SJCRH30 (cell line): ENCODE results near the gene NUPR1. TPM values are rescaled to one million over a fixed set of nuclear protein-coding genes. Genes with fewer than 3 reads are reported as not detected.
A peak's percentile ranks its signal among the peaks of the same experiment; 100 is the strongest.
"Not testable (repeated sequence)": the region's sequence is repeated elsewhere in the genome, so short reads cannot be mapped to it uniquely, and the experiment has no call there.

Source experiments
- DNase-seq, 2 experiments: peaks; one replicate each; pipeline ENCODE4 v3.0.0-alpha.2; 2015 to 2020
- H3K27ac ChIP-seq: fragments of 250-450 bp; sonication (Bioruptor Pico); 2 replicates; pipeline ENCODE4 v1.5.1; 2020; ENCODE audit warnings: mild to moderate bottlenecking, moderate library complexity
- H3K27me3 ChIP-seq: fragments of 250-450 bp; sonication (Bioruptor Pico); 2 replicates; pipeline ENCODE4 v1.5.1; 2020; ENCODE audit warnings: mild to moderate bottlenecking, moderate library complexity
- H3K36me3 ChIP-seq: fragments of 250-450 bp; sonication (Bioruptor Pico); 2 replicates; pipeline ENCODE4 v1.5.1; 2020; ENCODE audit warnings: mild to moderate bottlenecking, moderate library complexity
- H3K4me1 ChIP-seq: fragments of 250-450 bp; sonication (Bioruptor Pico); 2 replicates; pipeline ENCODE4 v1.5.1; 2020; ENCODE audit warnings: mild to moderate bottlenecking, moderate library complexity
- H3K4me3 ChIP-seq: fragments of 250-450 bp; sonication (Bioruptor Pico); 2 replicates; pipeline ENCODE4 v1.5.1; 2020; ENCODE audit warnings: mild to moderate bottlenecking, moderate library complexity
- H3K9me3 ChIP-seq: fragments of 250-450 bp; sonication (Bioruptor Pico); replicated peaks from 2 replicates; pipeline ENCODE4 v1.5.1; 2020; ENCODE audit warnings: mild to moderate bottlenecking, moderate library complexity
- total RNA-seq: library from RNA; depleted of rRNA; stranded (reverse); fragments of >200 nt; shearing (Covaris generic); gene quantifications from 2 replicates; pipeline ENCODE4 v1.2.3, GENCODE V29; 2014

Gene NUPR1
- total RNA-seq, 1 experiment from 2014 or later = not detected

DNA sequence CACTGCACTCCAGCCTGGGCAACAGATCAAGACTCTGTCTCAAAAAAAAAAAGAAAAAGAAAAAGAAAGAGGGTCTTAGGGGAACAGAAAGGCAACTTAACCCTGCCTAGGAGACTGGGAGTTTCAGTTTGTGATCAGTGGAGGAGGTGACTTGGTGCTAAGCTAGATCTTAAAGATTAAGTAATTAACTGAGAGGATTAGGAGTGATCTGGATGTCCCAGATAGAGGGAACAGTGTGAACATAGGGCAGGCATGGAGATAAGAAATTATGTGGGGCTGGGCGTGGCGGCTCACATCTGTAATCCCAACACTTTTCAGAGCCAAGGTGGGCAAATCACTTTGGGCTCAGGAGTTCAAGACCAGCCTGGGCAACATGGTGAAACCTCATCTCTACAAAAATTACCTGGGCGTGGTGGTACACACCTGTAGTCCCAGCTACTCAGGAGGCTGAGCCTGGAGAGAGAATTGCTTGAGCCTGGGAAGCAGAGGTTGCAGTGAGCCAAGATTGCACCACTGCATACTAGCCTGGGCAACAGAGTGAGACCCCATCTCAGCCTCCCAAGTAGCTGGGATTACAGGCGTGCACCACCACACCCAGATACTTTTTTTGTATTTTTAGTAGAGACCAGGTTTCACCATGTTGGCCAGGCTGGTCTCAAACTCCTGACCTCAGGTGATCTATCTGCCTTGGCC, 27.6 kb upstream of the NUPR1 start:
- H3K9me3 ChIP-seq, DNase-seq, H3K27me3 ChIP-seq, H3K27ac ChIP-seq, H3K36me3 ChIP-seq, H3K4me3 ChIP-seq, H3K4me1 ChIP-seq: not testable (repeated sequence)

DNA sequence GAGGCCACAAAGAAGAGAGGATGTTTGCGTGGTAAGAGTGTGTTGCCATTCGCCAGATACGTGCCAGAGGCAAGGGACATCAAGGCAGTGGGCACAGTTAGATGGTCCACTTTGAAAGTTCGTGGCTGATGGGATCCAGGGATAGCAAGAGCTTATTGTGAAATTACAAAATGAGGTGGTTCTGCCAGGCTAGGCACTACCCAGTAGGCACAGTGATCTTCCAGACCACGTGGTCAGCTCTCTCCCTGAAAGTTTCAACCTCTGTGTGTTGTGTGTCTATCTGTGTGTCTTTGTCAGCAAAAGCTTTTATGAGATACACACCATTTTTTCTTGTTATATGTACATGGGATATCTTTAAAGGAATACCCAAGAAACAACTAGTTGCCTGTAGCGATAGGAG, 24.4 kb upstream of the NUPR1 start:
- no peak overlapping the region for H3K4me3 ChIP-seq
- no peak overlapping the region for H3K27ac ChIP-seq
- H3K36me3 ChIP-seq = peaks cover 4% of the 10 kb centered on the region; the same call in 1 of the 2 replicates
- H3K4me1 ChIP-seq = no peaks in the 10 kb centered on the region
- no peak for DNase-seq
- no peaks in the 10 kb centered on the region for H3K27me3 ChIP-seq
- H3K9me3 ChIP-seq = no peaks in the 10 kb centered on the region

DNA sequence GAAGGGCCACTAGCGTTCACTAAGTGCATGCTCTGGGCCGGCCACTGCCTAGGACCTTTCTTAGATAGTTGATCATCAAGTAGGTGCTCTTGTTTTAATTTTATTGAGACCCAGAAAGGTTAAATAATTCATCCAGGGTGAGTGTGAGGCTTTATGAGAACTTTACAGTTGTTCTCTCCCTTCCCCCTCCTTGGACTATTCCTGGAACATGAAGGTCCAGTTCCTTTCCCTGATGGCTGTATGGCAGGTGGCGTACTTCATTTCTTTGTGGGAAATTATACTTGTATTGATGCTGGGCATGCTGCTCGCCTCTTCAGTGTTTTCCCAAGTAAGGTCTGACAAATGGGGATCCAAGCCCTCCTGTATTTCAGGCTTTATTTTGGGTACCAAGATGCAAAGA, 23.4 kb upstream of the NUPR1 start:
- no peak for DNase-seq
- Histone ChIP-seq H3K36me3 (peaks cover 4% of the 10 kb centered on the region; the same call in 1 of the 2 replicates), H3K27ac (no peak overlapping the region), H3K4me1 (no peaks in the 10 kb centered on the region; the same call in 1 of the 2 replicates), H3K4me3 (no peak overlapping the region), H3K9me3 (no peaks in the 10 kb centered on the region), H3K27me3 (no peaks in the 10 kb centered on the region)

DNA sequence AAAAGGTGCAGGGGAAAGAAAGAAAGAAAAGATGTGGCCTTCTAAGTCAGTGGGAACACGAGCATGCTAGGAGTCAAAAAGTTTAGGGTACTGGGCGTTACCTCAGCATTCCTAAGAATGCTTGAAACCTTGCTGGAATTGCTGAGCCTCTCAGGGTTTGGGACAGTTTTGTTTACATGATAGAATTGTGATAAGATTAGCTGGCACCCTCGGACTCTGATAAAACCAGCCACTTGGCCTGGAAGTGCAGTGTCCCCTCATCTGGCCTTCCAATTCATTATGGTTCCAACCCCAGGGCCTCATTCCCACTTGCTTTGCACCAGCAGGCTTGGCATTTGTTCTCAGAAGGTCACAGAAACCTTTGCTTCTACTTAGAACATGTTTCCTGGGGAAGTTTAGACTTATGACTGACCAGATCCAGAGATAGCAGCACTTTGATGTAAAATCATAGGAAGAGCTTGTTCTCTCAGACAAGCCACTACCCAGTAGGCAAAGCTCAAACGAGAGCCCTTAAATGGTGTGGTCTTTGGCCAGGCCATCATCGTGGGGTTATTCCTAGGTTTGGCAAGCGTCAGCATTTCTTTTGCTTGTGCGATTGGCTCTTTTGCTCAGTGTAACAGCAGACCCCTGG, 22.9 kb upstream of the NUPR1 start:
- H3K27me3 ChIP-seq = no peaks in the 10 kb centered on the region
- no peak overlapping the region for H3K27ac ChIP-seq
- no peaks in the 10 kb centered on the region; the same call in 1 of the 2 replicates for H3K4me1 ChIP-seq

DNA sequence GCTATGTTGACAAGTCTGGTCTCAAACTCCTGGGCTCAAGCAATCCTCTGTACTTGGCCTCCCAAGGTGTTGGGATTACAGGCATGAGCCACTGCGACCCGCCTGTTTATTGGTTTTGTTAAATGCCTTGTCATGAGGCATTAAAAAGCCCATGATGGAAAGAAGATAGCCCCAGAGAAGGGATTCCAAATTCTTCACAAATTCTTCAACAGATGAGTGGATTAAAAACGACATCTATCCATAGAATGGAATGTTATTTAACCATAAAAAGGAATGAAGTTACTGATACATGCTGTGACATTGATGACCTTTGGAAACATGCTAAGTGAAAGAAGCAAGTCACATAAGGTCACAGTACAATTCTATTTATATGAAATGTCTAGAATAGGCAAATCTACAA, 19.7 kb upstream of the NUPR1 start:
- Histone ChIP-seq H3K36me3 (peaks cover 4% of the 10 kb centered on the region; the same call in 1 of the 2 replicates), H3K4me3 (no peak overlapping the region), H3K9me3 (no peaks in the 10 kb centered on the region), H3K27me3 (no peaks in the 10 kb centered on the region), H3K27ac (no peak overlapping the region), H3K4me1 (no peaks in the 10 kb centered on the region; the same call in 1 of the 2 replicates)
- no peak for DNase-seq

More for the DNA sequence above, 22.9 kb upstream of the NUPR1 start:
- H3K4me3 ChIP-seq = no peak overlapping the region
- peaks cover 4% of the 10 kb centered on the region; the same call in 1 of the 2 replicates for H3K36me3 ChIP-seq
- no peaks in the 10 kb centered on the region for H3K9me3 ChIP-seq
- no peak for DNase-seq

DNA sequence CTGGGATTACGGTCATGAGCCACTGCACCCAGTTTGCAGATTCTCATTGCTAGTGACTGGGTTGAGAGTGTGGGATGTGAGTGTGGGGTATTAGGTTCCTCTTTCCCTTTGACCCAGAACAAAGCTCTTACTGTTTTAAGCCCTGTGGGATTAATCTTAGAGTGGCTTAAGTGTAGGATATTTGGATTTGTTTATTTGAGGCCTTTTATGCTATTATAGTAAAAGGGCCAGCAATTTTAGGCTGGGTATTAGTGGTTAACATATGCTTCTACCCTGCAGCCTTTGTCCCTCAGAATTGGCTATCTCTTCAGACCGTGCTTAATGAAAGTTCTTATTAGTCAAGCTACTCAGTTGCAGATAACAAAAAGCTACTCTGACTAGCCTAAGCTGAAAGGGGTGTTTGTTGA, 18.1 kb upstream of the NUPR1 start:
- Histone ChIP-seq H3K27me3 (no peaks in the 10 kb centered on the region), H3K36me3 (peaks cover 4% of the 10 kb centered on the region; the same call in 1 of the 2 replicates), H3K9me3 (no peaks in the 10 kb centered on the region), H3K4me3 (no peak overlapping the region), H3K4me1 (no peaks in the 10 kb centered on the region; the same call in 1 of the 2 replicates), H3K27ac (no peak overlapping the region)
- peak; percentile 8 to 59 for DNase-seq

DNA sequence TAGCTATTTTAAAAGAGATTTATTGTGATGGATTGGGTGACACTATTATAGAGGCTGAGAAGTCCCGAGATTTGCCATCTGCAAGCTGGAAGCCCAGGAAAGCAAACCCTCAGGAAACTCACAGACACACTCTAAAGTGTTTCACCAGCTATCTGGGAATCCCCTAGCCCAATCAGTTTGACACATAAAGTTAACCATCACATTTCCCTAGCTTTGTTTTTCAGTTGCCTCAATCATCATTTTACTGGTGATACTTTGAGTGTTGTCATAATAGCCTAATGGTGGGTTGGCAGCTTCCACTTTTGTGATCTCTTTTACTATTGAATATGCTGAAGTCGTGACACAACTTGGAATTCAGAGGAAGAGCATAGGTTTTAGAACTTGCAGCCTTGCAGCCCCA, 16.8 kb upstream of the NUPR1 start:
- Histone ChIP-seq H3K4me1 (no peaks in the 10 kb centered on the region; the same call in 1 of the 2 replicates), H3K36me3 (peaks cover 4% of the 10 kb centered on the region; the same call in 1 of the 2 replicates), H3K27ac (no peak overlapping the region), H3K27me3 (no peaks in the 10 kb centered on the region), H3K4me3 (no peak overlapping the region), H3K9me3 (no peaks in the 10 kb centered on the region)
- DNase-seq = no peak

DNA sequence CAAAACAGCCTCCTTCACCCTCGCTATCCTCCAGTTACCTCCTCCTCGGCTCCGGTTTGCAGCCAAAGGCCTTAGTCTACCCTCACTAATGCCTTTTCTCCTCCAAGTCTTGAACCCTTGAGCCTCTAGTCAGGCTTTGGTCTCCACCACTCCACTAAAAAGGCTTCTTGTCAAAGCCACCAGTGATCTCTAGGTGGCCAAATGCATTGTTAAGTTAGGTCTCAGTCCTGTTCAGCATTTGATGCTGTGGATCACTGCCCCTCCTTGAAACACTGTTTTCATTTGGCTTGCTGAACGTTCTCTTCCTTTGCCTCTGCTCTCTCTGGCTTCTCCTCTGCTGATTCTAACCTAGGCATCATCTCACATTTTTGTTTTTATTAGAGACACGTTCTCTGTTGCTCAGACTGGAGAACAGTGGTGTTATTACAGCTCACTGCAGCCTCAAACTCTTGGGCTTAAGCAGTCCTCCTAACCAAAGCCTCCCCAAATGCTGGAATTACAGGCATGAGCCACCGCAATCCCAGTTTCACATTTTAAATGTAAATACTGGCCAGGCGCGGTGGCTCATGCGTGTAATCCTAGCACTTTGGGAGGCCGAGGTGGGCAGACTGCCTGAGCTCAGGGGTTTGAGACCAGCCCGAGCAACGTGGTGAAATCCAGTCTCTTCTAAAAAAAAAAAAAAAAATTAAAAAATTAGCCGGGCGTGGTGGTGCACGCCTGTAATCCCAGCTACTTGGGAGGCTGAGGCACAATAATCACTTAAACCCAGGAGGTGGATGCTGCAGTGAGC, 16.1 kb upstream of the NUPR1 start:
- H3K27me3 ChIP-seq = no peaks in the 10 kb centered on the region
- H3K4me3 ChIP-seq = peak overlapping the region; percentile 95
- no peak overlapping the region for H3K27ac ChIP-seq

DNA sequence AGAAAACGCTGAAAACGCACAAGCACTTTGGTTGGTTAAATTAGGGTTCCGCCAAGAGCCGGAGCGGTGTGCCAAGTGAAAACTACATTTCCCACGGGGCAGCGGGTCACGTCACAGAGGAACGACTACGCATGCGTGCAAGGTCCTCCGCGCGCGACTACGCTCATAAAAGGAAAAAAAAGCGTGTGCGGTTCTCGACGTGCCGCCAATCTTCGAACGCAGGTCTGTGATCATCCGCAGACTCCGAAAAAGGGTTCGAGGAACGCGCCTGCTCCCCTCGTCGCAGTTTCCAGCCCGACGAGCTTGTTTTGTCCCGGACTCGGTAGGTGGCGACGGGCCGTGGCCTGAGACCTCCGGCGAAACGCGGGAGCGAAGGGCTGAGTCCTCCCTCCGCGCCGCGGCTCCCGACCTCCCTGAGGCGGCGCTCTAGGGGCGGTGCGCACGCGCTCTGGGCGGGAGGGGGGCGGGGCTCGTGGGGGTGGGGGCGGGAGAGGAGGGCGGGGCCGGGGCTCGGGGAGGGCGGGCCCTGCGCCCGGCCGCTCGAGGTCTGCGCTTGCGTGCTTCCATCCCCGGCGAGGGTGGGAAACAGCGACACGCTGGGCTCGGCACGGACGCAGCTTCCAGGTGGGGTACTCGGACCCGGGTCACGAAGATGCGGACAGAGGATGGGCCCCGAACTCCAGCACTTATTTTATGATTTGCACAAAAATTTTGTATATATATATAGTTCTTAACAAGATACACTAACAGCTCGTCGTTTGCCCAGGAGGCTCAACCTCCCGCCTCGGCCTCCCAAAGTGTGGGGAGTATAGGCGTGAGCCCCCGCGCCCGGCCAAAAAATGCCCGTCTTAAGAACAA, 15.2 kb upstream of the NUPR1 start, which contains the start of gene SGF29:
SGF29 (plus strand) TSS at position 145 of the 858 bp plus-strand sequence. CDS start 27,150 bp downstream, outside the sequence.
- peak; percentile 86 to 93 for DNase-seq
- Histone ChIP-seq H3K36me3 (peaks cover 4% of the 10 kb centered on the region; the same call in 1 of the 2 replicates), H3K4me1 (no peaks in the 10 kb centered on the region; the same call in 1 of the 2 replicates), H3K9me3 (no peaks in the 10 kb centered on the region), H3K4me3 (peak within 1 kb of the TSS; percentile 95), H3K27ac (peak within 1 kb of the TSS; percentile 94), H3K27me3 (no peaks in the 10 kb centered on the region)

More for the DNA sequence above, 16.1 kb upstream of the NUPR1 start:
- H3K4me1 ChIP-seq = no peaks in the 10 kb centered on the region; the same call in 1 of the 2 replicates
- no peak for DNase-seq
- no peaks in the 10 kb centered on the region for H3K9me3 ChIP-seq
- H3K36me3 ChIP-seq = peaks cover 4% of the 10 kb centered on the region; the same call in 1 of the 2 replicates

DNA sequence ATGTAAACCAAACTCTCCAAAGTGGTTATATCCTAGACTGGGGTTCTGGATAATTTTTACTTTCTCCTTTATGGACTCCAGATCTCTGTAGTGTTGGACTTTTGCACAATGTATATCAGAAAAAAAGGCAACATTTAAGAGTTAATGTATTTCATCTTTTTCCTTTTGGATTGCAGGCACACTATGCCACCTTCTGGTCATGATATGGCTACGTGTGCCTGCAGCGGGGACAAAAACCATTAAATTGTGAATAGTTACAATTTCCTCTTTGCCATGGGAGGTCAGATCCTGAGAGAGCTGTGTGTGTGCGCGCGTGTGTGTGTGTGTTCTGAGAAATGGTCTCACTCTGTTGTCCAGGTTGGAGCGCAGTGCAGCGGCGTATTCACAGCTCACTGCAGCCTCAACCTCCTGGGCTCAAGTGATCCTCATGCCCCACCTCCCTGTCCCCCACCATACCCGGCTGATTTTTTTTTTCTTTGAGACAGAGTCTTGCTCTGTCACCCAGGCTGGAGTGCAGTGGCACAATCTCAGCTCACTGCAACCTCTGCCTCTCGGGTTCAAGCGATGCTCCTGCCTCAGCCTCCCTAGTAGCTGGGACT, 10.6 kb upstream of the NUPR1 start:
- Histone ChIP-seq H3K4me3 (no peak overlapping the region), H3K36me3 (no peaks in the 10 kb centered on the region), H3K27ac (no peak overlapping the region), H3K27me3 (no peaks in the 10 kb centered on the region; the same call in 1 of the 2 replicates), H3K4me1 (no peaks in the 10 kb centered on the region), H3K9me3 (no peaks in the 10 kb centered on the region)
- DNase-seq = no peak

DNA sequence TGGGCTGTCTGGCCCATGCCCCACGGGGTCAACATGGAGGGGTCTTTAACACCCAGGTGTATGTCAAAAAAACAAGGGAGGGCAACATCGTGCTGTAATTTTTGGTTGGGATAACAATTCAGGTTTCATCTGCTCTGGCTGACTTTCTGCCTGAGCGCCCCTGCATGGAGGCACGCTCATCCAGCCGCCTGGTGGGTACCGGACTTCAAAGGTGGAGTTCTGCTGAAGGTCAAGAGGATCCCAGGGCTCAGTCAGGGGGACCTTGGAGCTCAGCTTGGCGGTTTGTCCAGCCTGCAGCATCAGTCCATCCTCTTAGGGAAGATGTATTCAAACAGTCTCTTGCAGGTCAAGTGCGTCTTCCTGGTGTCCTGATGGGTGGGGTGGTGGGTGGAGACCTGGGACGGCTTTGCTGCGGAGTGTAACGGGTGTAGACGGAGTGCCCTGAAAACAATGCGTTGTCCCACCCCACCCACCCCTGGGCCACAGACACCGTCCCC, 9.6 kb upstream of the NUPR1 start:
- no peak overlapping the region for H3K27ac ChIP-seq
- H3K36me3 ChIP-seq = no peaks in the 10 kb centered on the region
- H3K9me3 ChIP-seq = no peaks in the 10 kb centered on the region
- no peak for DNase-seq
- H3K27me3 ChIP-seq = no peaks in the 10 kb centered on the region; the same call in 1 of the 2 replicates
- no peak overlapping the region for H3K4me3 ChIP-seq
- H3K4me1 ChIP-seq = no peaks in the 10 kb centered on the region

DNA sequence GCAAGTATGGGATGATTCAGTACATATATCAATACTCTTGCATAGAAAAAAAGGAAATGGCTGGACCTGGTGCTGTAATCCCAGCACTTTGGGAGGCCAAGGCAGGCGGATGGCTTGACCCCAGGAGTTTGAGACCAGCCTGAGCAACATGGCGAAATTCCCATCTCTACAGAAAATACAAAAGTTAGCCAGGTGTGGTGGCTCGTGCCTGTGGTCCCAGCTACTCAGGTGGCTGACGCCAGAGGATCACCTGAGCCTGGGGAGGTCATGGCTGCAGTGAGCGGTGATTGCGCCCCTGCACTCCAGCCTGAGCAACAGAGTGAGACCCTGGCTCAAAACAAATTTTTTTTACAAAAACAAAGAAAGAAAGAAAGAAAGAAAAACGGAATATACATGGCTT, 7.9 kb upstream of the NUPR1 start:
- Histone ChIP-seq H3K27me3 (no peaks in the 10 kb centered on the region; the same call in 1 of the 2 replicates), H3K9me3 (no peaks in the 10 kb centered on the region), H3K27ac (no peak overlapping the region), H3K36me3 (no peaks in the 10 kb centered on the region), H3K4me1 (no peaks in the 10 kb centered on the region), H3K4me3 (no peak overlapping the region)
- no peak for DNase-seq

DNA sequence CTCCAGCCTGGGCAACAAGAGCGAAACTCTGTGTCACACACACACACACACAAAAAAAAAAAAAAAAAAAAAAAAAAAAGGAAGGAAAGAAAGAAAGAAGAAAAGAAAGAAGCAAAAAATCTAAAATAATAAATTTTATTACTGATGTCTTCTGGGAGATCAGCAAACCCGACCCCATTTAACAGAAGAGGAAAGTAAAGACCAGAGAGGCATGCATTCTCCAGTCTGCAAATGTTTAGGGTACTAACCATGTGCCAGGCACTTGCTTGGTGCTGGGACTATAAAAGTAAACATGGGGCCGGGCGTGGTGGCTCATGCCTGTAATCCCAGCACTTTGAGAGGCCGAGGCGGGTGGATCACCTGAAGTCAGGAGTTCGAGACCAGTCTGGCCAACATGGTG, 7.2 kb upstream of the NUPR1 start:
- H3K27me3 ChIP-seq, DNase-seq, H3K36me3 ChIP-seq, H3K27ac ChIP-seq, H3K4me1 ChIP-seq, H3K4me3 ChIP-seq, H3K9me3 ChIP-seq: not testable (repeated sequence)
